ENCODE measurements around the gene HS6ST2. TPM values are rescaled to one million over a fixed set of nuclear protein-coding genes. Genes with fewer than 3 reads are reported as not detected.

HS6ST2 gene
- total and polyA plus RNA-seq, 9 of the 15 experiments (the other 6 are each of a cell fraction or from before 2014, with no cell fraction given) = not detected

GRCh38 chrX:132749406-132749805 is 209.0 kb downstream of the HS6ST2 start:
- H3K4me1 ChIP-seq (replicated peaks in 1 of 2; ENCODE audit: control insufficient read depth in 2 of 2, insufficient read depth in 2 of 2, low read length in 2 of 2) = no peaks in the 10 kb centered on the region
- intact Hi-C loops (cut with micrococcal nuclease) = no loop called here
- no peak for DNase-seq (ENCODE audit: extremely low read depth in 1 of 4, low spot score in 3 of 4)
- ChIA-PET CTCF (ENCODE audit: low intra/inter-chr PET ratio) (no interaction called here), POLR2A (no interaction called here)
- no peak overlapping the region for H3K27ac ChIP-seq (ENCODE audit: extremely low read depth, low read depth, low read length)
- no peaks in the 10 kb centered on the region for H3K9me3 ChIP-seq (replicated peaks; ENCODE audit: control insufficient read depth, insufficient read depth, low read depth, low read length)
- H3K36me3 ChIP-seq (ENCODE audit: control insufficient read depth, insufficient read depth, low read length) = no peaks in the 10 kb centered on the region
- H3K9ac ChIP-seq (ENCODE audit: insufficient read depth in 1 of 2, low read depth in 2 of 2, low read length in 2 of 2) = no peak overlapping the region
- no peak overlapping the region for H3K4me2 ChIP-seq (ENCODE audit: insufficient read depth, low read length)
- no peak overlapping the region for H2AFZ ChIP-seq (ENCODE audit: low read depth, low read length)
- WGBS (ENCODE audit: insufficient coverage, low coverage, missing lambda C conversion rate) = 3% methylated on average over 3 of the region's 3 CpGs
- no peak for FAIRE-seq
- ATAC-seq = no peak
- no TSS peak for BruUV-seq (replicated peaks)
- no peak overlapping the region for H3K4me3 ChIP-seq
- in situ Hi-C loops (cut with MboI) = no loop called here
- H3K9me1 ChIP-seq (ENCODE audit: control insufficient read depth, insufficient read depth, low read length) = no peaks in the 10 kb centered on the region
- H4K20me1 ChIP-seq (replicated peaks; ENCODE audit: control insufficient read depth, insufficient read depth, low read length) = no peaks in the 10 kb centered on the region
- H3K27me3 ChIP-seq (ENCODE audit: control insufficient read depth in 2 of 2, insufficient read depth in 2 of 2, low read length in 2 of 2) = no peaks in the 10 kb centered on the region
- H3K79me2 ChIP-seq (ENCODE audit: control insufficient read depth, insufficient read depth, low read length) = no peaks in the 10 kb centered on the region
- TF ChIP-seq HSF4 (CRISPR knock-in tag; IDR thresholded peaks at IDR 0.05; ENCODE audit: borderline replicate concordance) = no peak
- no peak for TF ChIP-seq ZBTB17 (CRISPR knock-in tag; IDR thresholded peaks at IDR 0.05)
- TF ChIP-seq, protein P1, sequence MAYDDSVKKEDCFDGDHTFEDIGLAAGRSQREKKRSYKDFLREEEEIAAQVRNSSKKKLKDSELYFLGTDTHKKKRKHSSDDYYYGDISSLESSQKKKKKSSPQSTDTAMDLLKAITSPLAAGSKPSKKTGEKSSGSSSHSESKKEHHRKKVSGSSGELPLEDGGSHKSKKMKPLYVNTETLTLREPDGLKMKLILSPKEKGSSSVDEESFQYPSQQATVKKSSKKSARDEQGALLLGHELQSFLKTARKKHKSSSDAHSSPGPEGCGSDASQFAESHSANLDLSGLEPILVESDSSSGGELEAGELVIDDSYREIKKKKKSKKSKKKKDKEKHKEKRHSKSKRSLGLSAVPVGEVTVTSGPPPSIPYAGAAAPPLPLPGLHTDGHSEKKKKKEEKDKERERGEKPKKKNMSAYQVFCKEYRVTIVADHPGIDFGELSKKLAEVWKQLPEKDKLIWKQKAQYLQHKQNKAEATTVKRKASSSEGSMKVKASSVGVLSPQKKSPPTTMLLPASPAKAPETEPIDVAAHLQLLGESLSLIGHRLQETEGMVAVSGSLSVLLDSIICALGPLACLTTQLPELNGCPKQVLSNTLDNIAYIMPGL (CRISPR knock-in tag; IDR thresholded peaks at IDR 0.05) = no peak
- TF ChIP-seq FOXA1 (IDR thresholded peaks at IDR 0.05; ENCODE audit: borderline replicate concordance) = no peak
- TF ChIP-seq, protein P2, sequence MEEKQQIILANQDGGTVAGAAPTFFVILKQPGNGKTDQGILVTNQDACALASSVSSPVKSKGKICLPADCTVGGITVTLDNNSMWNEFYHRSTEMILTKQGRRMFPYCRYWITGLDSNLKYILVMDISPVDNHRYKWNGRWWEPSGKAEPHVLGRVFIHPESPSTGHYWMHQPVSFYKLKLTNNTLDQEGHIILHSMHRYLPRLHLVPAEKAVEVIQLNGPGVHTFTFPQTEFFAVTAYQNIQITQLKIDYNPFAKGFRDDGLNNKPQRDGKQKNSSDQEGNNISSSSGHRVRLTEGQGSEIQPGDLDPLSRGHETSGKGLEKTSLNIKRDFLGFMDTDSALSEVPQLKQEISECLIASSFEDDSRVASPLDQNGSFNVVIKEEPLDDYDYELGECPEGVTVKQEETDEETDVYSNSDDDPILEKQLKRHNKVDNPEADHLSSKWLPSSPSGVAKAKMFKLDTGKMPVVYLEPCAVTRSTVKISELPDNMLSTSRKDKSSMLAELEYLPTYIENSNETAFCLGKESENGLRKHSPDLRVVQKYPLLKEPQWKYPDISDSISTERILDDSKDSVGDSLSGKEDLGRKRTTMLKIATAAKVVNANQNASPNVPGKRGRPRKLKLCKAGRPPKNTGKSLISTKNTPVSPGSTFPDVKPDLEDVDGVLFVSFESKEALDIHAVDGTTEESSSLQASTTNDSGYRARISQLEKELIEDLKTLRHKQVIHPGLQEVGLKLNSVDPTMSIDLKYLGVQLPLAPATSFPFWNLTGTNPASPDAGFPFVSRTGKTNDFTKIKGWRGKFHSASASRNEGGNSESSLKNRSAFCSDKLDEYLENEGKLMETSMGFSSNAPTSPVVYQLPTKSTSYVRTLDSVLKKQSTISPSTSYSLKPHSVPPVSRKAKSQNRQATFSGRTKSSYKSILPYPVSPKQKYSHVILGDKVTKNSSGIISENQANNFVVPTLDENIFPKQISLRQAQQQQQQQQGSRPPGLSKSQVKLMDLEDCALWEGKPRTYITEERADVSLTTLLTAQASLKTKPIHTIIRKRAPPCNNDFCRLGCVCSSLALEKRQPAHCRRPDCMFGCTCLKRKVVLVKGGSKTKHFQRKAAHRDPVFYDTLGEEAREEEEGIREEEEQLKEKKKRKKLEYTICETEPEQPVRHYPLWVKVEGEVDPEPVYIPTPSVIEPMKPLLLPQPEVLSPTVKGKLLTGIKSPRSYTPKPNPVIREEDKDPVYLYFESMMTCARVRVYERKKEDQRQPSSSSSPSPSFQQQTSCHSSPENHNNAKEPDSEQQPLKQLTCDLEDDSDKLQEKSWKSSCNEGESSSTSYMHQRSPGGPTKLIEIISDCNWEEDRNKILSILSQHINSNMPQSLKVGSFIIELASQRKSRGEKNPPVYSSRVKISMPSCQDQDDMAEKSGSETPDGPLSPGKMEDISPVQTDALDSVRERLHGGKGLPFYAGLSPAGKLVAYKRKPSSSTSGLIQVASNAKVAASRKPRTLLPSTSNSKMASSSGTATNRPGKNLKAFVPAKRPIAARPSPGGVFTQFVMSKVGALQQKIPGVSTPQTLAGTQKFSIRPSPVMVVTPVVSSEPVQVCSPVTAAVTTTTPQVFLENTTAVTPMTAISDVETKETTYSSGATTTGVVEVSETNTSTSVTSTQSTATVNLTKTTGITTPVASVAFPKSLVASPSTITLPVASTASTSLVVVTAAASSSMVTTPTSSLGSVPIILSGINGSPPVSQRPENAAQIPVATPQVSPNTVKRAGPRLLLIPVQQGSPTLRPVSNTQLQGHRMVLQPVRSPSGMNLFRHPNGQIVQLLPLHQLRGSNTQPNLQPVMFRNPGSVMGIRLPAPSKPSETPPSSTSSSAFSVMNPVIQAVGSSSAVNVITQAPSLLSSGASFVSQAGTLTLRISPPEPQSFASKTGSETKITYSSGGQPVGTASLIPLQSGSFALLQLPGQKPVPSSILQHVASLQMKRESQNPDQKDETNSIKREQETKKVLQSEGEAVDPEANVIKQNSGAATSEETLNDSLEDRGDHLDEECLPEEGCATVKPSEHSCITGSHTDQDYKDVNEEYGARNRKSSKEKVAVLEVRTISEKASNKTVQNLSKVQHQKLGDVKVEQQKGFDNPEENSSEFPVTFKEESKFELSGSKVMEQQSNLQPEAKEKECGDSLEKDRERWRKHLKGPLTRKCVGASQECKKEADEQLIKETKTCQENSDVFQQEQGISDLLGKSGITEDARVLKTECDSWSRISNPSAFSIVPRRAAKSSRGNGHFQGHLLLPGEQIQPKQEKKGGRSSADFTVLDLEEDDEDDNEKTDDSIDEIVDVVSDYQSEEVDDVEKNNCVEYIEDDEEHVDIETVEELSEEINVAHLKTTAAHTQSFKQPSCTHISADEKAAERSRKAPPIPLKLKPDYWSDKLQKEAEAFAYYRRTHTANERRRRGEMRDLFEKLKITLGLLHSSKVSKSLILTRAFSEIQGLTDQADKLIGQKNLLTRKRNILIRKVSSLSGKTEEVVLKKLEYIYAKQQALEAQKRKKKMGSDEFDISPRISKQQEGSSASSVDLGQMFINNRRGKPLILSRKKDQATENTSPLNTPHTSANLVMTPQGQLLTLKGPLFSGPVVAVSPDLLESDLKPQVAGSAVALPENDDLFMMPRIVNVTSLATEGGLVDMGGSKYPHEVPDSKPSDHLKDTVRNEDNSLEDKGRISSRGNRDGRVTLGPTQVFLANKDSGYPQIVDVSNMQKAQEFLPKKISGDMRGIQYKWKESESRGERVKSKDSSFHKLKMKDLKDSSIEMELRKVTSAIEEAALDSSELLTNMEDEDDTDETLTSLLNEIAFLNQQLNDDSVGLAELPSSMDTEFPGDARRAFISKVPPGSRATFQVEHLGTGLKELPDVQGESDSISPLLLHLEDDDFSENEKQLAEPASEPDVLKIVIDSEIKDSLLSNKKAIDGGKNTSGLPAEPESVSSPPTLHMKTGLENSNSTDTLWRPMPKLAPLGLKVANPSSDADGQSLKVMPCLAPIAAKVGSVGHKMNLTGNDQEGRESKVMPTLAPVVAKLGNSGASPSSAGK (IDR thresholded peaks at IDR 0.05) = no peak
- no peak for TF ChIP-seq ZNF778 (CRISPR knock-in tag; IDR thresholded peaks at IDR 0.05)
- no peak for TF ChIP-seq ZKSCAN1 (IDR thresholded peaks at IDR 0.05; ENCODE audit: low read depth, low read length)
- no peak for TF ChIP-seq FOXK2 (conservative IDR thresholded peaks at IDR 0.05 in 1 of 2, IDR thresholded peaks at IDR 0.05 in 1 of 2; ENCODE audit: low read depth in 2 of 2)
- no peak for TF ChIP-seq NONO (IDR thresholded peaks at IDR 0.05; ENCODE audit: low read depth in 2 of 2, low read length in 1 of 2)

Data from K562 (cell line).